HG03196 (cell line): ENCODE measurements around the gene NCOA1.
"Not testable (repeated sequence)": the region's sequence is repeated elsewhere in the genome, so short reads cannot be mapped to it uniquely, and the experiment has no call there.

ENCODE experiments used
- ATAC-seq: cut with Tn5 transposase; IDR thresholded peaks from one replicate; pipeline ENCODE4 v1.9.1; 2021; ENCODE audit not compliant: unreplicated experiment

Gene NCOA1

DNA sequence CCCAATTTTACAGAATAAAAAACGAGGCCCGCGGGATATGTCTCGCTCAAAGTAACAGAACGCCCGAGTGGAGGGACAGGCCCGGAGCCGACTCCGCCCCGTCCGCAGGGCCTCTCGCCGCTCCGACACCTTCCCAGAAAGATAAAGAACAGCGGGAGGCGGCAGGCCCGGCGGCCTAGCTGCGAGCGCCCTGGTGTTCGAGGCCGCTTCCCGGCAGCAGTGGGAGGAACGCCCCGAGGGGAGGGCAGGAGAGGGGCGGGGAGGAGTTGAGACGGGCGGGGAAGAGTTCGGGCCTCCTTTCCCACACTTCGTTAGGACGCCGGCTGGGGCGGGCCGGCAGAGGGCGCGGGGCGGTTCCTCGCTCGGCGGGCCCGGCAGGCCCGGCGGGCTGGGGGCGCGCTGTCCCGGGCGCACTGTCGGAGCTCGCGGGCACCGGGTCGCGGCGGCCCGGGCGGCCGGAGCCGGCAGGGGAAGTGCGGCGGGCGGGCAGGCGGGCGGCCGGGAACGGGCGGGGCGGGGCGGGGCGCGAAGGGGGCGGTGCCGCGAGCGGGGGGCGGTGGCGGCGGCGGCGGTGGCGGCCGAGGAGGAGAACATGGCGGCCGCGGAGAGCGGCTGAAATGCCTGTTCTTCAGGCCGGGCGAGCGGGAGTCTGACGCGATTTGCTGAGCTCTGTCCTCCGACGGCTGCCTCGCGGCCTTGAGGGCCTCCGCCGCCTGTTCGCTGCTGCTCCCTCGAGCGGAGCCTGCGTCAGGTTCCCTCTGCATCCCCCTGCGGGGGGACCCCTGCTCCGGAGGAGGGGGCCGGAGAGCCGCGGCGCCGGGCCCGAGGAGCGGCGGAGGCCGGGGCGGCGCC, at the start of gene NCOA1:
Gene NCOA1 (plus strand): TSS at position 565 of the 852 bp plus-strand sequence. CDS start 167,424 bp downstream, outside the sequence.
- peak; percentile 52 for ATAC-seq

GRCh38 chr2:24448797-24449196, 42.3 kb upstream of the NCOA1 start:
- no peak for ATAC-seq

DNA sequence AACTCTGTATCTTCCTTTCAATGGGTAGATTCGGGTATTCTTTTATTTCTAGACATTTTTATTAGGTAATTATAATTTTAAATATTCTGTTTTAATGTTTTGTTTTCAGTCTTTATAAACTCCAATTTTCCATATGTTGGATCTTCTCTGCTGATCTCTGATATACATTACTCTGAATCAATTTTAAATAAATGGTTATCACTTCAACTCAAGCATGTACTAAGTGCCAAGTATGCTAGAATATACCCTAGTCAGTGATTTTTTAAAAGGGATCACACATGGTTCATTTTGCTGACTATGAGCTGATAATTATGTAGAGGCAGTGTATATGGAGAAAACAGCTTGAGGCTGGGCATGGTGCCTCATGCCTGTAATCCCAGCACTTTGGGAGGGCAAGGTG, 41.7 kb upstream of the NCOA1 start:
- ATAC-seq: no peak

DNA sequence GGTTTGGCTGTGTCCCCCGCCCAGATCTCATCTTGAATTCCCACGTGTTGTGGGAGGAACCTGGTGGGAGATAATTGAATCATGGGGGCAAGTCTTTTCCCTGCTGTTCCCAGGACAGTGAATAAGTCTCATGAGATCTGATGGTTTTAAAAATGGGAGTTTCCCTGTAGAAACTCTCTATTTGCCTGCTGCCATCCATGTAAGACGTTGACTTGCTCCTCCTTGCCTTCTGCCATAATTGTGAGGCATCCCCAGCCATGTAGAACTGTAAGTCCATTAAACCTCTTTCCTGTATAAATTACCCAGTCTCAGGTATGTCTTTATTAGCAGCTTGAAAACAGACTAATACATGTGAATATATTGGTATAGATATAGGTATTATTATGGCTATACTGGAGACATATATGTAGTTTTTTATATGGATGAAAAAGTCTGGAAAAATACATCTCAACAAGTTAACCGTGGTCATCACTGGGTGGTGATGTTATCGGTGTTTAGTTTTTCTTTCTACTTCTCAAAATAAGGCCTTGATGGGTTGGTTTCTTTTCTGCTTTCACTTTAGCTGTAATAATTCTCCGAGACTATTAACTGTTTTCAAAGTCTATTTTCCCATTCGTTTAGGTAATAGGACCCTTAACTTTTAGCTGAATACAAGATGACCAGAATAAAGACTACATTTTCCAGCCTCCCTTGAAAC, 39.1 kb upstream of the NCOA1 start:
- ATAC-seq: no peak

DNA sequence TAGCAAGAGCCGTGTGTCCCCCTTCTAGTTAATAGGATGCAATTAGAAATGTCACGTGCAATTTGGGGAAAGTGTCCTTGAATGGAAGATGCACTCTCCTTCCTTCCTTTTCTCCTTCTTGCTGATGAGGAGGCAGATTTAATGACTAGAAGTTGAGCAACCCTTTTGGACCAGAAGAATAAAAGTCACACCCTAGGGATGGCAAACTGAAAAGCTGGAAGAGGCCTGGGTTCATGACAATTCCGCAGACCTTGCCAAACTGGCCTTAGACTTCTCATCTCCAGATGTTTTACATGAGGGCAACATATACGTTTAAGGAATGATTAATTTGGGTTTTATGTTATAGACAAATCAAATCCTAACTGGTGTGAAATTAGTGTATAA, 38.6 kb upstream of the NCOA1 start:
- no peak for ATAC-seq

- ATAC-seq: no peak
Observed at GRCh38 chr2:24453379-24454073, 37.5 kb upstream of the NCOA1 start.

DNA sequence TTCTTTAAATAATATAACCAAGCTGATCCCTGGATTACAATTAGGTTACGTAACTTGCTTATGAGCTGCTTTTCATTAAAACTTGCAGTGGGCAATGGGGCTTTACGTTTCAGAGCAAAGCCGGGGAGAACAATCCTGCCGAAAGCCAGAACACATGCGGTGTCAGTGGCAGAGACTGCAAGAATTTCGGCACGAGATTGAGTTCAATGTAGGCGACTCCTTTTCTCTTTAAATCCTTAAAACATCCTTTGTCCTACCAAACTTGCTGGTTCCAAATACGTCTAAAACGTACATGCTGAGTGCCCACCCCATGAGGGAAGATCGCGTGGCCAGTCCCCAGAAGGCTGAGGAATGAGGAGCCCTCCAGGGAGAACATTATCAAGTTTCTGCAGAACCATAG, 36.8 kb upstream of the NCOA1 start:
- no peak for ATAC-seq

DNA sequence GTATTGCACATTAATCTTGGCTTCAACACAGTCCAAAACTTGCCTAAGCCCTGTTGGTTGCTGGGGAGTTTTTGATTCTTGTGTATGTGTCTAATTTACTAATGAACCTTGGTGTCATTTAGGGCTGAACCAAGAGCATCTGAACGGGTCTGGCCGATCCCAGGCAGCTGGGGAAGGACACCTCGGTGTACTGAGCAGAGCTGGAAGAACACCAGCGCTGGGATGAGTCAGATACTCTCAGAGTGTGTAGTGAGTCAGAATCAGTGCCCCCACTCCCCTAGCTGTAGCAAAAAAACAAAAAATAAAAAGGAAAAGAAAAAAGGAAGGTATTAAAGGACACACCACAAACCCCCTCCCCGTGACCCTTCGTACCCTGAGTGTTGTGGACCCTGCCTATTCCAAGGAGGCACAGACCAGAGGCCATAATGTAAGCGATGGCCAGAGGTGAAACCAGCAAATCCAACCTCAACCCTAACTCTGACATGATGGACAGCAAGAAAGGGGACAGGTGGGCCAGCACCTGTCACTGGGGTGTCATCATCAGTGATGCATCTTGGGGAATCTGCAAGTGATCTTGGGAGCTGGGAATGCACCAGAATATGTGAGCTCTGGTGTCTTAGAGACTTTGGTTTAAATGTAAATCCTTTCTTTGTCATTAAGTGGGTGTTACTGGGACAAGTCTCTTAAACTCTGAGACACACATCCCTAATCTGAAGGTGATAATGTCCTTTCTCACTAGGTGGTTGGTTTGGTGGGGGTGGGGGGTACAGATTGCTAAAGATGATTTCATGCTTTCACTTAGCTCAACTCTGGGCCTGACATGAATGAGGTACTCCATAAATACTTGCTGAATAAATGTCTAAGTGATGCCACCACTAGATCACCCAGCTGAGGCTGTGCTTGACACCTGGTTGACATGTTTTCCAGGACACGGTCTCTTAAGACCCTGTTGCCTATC, 34.2 kb upstream of the NCOA1 start:
- ATAC-seq: no peak

DNA sequence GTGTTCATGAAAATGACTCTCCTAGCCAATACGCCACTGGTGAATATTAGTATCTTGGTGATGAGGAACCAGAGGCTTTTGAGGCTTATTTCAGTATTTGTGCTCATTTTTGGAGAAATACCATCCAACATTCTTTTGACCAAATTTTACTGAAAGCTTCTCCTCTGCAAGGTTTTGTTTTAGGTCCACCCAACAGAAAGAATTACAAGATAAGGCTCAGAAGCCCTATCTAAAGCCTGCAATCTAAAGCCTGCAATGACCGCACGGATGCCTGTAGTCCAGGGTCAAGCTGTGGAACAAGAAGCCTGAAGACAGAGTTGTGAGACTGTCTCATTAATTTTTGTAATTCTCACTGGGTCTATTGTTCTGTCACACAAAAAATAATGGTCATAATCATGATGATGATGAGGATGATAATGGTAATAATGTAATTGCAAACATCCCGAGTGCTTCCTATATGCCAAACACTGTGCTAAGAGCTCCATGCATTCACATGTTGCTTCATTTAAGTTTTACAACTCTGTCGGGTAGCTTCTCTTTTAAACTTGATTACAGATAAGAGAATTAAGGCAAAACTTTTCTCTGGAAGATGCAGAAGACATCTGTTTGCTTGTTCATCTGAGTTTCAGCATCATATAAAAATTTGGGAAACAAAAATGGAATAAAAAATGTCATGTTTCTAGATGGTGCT, 33.2 kb upstream of the NCOA1 start:
- ATAC-seq: no peak

- ATAC-seq: no peak
Observed at GRCh38 chr2:24459224-24460161, 31.6 kb upstream of the NCOA1 start.

GRCh38 chr2:24461685-24462084, 29.4 kb upstream of the NCOA1 start:
- no peak for ATAC-seq

- ATAC-seq: no peak
Observed at GRCh38 chr2:24463271-24463670, 27.8 kb upstream of the NCOA1 start.

DNA sequence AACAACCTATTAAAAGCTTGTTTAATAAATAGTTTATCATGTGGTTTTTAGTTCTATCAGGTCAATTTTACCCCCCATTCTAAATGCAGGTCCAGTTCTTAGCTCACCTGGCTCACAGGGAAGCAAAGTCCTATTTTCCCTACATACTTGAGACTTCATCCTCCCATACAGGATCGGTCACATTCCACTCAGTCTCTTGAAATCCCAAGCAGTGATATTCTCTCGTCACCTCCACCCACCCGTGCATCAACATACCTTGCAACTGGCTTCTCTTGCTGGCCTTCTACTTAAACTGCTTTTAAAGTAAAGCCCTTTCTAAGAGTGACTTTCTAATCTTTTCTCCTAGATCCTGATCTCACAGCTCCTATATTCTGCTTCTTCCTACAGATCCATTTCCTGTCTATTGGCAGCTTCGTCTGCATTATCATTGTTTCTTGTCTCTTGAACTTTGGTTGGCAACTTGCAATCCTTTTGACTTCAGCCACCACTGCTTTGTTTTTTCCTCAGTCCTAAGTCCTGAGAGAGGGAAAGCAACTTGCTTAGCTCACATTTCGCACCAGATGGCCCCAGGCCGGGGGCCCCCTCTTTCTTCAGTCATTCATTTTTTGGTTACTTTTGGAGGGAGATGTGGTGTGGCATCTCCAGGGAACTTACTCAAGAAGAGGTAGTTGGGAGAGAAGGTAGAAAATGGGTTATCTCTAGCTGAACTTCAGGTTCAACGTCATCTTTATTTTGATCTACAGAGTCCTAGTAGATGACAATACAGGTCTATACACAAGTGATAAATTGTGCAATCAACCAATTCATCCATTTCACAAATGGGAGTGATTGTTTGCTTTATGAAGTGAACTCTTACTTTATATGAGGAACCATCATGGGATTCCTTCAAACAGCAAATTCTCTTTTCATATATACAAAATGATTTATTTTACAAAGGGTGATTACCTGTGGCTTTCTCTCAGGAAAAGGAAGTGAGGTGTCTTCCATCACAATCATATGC, 23.9 kb upstream of the NCOA1 start:
- ATAC-seq: no peak

DNA sequence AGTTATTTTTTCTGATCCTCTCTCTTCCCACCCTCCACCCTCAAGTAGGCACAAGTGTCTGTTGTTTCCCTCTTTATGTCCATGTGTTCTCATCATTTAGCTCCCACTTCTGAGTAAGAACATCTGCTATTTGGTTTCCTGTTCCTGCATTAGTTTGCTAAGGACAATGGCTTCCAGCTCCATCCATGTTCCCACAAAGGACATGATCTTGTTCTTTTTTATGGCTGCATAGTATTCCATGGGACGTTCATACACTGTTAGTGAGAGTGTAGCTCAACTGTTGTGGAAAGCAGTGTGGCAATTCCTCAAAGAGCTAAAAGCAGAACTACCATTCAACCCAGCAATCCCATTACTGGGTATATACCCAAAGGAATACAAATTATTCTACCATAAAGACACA, 22.6 kb upstream of the NCOA1 start:
- not testable (repeated sequence) for ATAC-seq

GRCh38 chr2:24469148-24469650, 21.9 kb upstream of the NCOA1 start:
- no peak for ATAC-seq

DNA sequence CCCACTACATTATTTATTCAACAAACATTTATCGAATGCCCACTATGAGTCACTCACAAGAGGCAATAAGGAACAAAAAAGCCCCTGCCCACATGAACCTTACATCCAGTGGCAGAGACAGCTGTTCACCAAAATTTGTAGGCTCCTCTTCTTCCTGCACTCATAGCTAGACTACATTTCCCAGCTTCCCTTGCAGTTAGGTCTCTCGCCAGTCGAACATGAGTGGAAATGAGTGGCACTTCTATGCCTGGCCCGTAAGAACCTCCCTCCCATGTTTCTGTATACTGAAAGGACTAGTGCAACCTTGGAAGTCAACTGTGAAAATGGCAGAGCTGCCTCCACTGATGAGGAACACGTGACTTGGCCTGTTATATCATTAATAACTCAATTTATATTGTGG, 19.4 kb upstream of the NCOA1 start:
- ATAC-seq: no peak

GRCh38 chr2:24472416-24472815, 18.6 kb upstream of the NCOA1 start:
- no peak for ATAC-seq

GRCh38 chr2:24473626-24474025, 17.4 kb upstream of the NCOA1 start:
- no peak for ATAC-seq
